ENCODE data around the gene HSD17B14.
"Not testable (repeated sequence)": the region's sequence is repeated elsewhere in the genome, so short reads cannot be mapped to it uniquely, and the experiment has no call there.

The HSD17B14 gene

GRCh38 chr19:48867123-48867745 is 30.9 kb upstream of the HSD17B14 start:
- no peak for DNase-seq (ENCODE audit: low spot score)

DNA sequence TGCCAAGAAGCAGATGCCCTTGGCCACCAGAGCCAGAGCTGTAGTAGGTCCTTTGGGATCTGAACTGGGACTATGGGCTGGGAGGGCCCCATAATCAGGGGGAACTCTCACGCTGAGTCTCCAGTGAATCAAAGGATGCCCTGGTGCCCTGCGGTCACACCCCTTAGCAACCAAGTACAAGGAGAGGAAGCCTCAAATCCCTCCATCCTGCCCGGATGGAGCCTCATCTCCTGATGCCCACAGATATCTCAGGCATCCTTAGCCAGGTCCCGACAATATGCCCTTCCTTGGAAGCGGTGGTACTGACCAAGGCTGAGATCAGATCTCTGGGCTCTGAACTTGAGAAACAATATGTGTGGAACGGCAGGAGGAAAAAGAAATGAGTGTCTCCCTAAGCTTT is 30.4 kb upstream of the HSD17B14 start:
- no peak for DNase-seq (ENCODE audit: low spot score)

DNA sequence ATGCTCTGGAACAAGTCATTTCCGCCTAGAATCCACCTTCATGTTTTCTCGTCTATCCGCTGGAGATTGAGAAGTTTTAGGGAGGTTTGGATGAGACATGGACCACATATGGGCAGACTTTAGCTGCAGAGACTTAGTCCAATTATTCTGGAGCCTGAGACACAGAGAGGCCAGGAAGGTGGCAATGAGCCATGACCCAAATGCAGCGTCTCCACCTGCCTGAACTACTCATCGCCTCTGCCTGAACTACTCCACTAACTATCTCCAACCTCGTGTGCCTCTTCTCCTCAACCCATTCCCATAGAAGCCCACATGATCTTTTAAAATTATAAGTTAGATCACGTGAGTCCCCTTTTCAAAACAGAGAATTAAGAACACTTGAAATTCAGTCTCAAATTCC is 26.5 kb upstream of the HSD17B14 start:
- no peak for DNase-seq (ENCODE audit: low spot score)

DNA sequence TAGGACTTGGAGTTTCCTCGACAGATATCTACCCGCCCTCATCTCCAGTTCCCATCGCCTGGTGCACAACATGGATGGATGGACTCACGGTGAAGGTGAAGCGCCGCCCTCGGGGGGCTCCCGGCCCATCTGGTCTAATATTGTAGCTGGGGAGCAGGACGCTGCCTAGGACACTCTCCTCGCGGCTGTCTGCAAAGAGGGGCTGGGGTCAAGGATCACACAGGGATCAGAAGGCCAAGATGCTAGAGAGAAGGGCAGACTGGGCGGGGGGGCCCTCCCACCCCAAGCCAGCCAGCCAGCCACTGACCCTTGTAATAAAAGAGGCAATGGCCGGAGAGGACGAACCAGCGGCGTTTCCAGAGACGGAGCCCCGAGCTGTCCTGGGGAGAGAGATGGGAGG is 25.0 kb upstream of the HSD17B14 start:
- no peak for DNase-seq (ENCODE audit: low spot score)

GRCh38 chr19:48859711-48860572 is 23.7 kb upstream of the HSD17B14 start:
- DNase-seq (ENCODE audit: low spot score), result no peak

- no peak for DNase-seq (ENCODE audit: low spot score)
Measured at GRCh38 chr19:48858984-48859710, 22.9 kb upstream of the HSD17B14 start.

DNA sequence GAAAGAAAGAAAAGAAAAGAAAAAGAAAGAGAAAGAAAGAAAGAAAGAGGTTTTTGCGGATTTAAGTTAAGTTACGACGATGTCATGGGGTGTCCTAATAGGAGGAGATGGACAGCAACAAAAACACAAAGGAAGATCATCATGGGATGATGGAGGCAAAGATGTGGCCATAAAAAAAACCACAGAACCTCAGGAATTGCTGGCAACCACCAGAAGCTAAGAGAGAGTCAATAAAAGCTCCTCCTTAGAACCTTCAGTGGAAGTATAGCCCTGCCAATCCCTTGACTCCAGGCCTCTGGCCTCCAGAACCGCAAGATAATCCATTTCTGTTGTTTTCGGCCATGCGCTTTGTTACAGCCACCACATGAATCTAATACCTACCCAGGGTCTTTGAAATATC is 20.6 kb upstream of the HSD17B14 start:
- DNase-seq (ENCODE audit: low spot score), result no peak

- no peak for DNase-seq (ENCODE audit: low spot score)
Measured at GRCh38 chr19:48854103-48854502, 17.8 kb upstream of the HSD17B14 start.

- DNase-seq (ENCODE audit: low spot score), result no peak
Measured at GRCh38 chr19:48853483-48853882, 17.2 kb upstream of the HSD17B14 start.

DNA sequence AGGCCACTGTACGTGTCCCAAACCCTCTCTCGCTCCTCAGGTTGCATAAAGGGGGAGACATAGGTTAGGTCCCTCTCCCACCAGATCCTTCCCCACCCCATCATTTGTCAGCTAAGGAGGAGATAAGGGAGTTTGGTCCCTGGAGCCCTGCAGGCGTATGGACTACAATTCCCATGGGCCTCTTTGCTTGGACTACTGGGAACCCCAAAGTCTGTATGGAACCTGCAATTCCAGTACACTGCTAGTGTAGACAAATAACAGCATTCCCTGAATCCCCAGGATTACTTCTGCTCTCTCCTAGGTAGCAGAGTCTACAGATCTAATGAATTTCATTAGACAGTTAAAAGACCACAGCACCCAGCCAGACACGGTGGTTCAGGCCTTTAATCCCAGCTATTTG is 16.0 kb upstream of the HSD17B14 start:
- DNase-seq (ENCODE audit: low spot score), result no peak

DNA sequence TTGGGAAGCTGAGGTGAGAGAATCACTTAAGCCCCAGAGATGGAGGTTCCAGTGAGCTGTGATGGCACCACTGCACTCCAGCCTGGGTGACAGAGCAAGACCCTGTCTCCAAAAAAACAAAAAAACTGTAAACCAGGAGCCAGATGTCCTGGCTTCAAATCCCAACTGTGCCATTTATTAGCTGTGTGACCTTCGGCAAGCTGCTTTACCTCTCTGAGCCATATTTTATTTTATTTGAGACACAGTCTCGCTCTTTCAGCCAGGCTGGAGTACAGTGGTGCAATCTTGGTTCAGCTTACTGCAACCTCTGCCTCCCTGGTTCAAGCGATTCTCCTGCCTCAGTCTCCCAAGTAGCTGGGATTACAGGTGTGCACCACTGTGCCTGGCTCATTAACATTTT is 10.4 kb upstream of the HSD17B14 start:
- not testable (repeated sequence) for DNase-seq (ENCODE audit: low spot score)

GRCh38 chr19:48845384-48845783 is 9.1 kb upstream of the HSD17B14 start:
- DNase-seq (ENCODE audit: low spot score), result no peak

DNA sequence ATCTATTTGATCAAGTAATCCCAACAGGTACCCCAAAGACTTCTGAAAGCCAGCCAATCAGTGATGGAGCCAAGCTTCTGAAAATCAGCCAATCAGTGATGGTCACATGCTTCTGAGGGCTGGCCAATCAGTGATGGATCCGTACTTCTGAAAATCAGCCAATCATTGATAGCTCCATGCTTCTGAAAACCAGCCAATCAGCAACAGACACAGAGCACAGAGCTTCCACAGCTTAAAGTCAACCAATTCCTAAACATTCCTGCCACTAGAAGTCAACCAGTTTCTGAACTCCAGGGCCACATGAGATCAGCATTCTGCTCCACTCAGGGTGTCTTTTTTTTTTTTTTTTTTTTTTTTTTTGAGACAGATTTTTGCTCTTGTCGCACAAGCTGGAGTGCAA is 8.2 kb upstream of the HSD17B14 start:
- DNase-seq (ENCODE audit: low spot score), result no peak

DNA sequence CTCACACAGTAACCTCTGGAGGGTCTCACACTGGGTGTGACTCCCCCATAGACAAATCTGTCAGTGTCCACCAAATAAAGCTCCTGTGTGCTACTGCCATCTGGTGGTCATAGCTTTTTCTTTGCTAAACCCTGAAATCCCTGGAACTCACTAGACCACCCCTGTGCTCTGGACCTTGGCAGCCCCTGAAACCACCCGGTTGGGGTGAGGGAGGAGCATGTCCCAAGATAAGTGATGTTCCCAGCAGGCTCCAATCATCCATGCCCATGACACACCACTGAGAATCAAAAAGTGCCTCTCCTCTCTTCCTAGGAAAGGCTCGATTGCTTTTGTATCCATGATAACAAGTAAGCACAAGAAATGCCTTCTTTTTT is 6.5 kb upstream of the HSD17B14 start:
- peak; percentile 73 for DNase-seq (ENCODE audit: low spot score)

DNA sequence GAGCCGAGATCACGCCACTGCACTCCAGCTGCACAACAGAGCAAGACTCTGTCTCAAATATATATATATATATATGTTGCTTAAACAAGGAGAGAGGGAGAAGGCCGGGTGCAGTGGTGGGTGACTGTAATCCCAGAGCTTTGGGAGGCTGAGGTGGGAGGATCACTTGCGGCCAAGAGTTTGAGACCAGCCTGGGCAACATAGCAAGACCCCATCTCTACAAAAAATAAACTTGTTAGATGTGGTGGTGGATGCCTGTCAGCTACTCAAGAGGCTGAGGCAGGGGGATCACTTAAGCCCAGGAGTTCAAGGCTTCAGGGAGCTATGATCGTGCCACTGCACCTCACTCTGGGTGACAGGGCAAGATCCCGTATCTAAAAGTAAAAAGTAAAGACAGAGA is 5.3 kb upstream of the HSD17B14 start:
- no peak for DNase-seq (ENCODE audit: low spot score)

GRCh38 chr19:48841047-48841446 is 4.8 kb upstream of the HSD17B14 start:
- no peak for DNase-seq (ENCODE audit: low spot score)

GRCh38 chr19:48837687-48838086 is 1.4 kb upstream of the HSD17B14 start:
- DNase-seq (ENCODE audit: low spot score), result no peak

DNA sequence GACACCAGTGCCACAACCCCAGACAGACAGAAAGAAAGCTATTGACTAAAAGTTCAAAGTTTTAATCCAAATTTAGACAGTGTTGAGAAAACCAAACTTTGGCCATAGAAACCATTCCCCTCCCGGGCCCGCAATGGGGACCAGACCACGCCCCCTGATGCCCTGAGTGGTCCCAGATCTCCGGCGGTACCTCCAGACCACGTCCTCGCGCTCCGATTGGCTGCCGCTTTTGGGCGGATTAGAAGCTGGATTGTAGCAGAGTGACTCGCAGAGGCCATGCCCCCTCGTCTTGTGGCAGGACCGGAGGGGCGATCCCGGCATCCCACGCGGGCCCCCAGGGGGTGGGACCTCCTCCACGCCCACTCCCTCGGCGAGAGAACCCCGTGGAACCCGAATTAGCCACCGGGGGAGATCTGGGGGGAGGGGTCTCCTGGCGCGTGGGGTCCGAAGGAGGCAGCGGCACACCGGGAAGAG is 797 bp upstream of the HSD17B14 start:
- DNase-seq (ENCODE audit: low spot score), result peak; percentile 82

- DNase-seq (ENCODE audit: low spot score), result peak; percentile 83
Measured at GRCh38 chr19:48835734-48836088, 580 bp downstream of the HSD17B14 start.

GRCh38 chr19:48833977-48834376 is 2.3 kb downstream of the HSD17B14 start:
- DNase-seq (ENCODE audit: low spot score), result no peak

DNA sequence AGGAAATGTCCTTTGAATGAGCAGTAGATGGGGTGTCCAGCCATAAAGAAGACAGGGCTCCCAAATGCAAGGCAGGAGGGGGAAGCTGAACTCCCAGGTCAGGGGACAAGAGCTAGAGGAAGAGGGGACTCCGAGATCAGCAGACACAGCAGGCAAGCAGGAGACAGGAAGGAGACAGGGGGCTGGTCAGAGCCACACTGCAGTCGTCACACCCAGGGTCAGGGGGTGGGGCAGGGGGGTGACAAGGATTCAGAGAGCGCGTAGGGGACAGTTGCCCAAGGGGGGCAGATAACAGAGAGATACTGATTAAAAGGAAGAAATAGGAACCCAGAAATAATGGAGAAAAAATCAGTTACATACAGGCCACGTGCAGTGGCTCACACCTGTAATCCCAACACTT is 3.2 kb downstream of the HSD17B14 start:
- DNase-seq (ENCODE audit: low spot score), result no peak

DNA sequence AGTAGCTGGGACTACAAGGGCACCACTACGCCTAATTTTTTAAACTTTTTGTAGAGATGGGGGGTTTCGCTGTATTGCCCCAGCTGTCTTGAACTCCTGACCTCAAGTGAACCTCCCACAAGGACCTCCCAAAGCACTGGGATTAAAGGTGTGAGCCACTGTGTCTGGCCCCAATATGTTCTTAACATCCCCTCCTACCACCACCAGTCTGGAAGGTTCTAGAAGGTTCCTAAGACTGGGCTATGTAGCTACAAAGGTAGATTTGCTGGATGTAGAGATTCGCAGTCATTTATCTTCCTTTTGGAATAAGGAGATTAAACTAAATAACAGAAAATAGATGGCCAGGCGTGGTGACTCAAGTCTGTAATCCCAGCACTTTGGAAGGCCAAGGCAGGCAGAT is 5.3 kb downstream of the HSD17B14 start:
- DNase-seq (ENCODE audit: low spot score), result no peak

DNA sequence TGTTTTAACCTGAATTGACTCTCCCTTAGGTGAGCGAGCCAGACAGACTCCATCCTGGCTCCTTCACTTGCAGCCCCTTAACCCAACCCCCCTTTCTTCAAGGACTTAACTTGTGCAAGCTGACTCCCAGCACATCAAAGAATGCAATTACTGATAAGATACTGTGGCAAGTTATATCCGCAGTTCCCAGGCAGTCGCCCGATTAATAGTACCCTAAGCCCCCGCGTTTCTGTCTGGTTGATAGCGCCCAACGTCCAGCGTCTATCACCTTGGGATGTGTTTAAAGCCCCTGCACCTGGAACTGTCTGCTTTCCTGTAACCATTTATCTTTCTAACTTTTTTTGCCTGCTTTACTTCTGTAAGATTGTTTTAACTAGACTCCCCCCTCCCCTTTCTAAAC is 6.2 kb downstream of the HSD17B14 start:
- no peak for DNase-seq (ENCODE audit: low spot score)

Measured in left forelimb (tissue), 1 donor.